ENCODE data around the gene KEAP1. TPM values are rescaled to one million over a fixed set of nuclear protein-coding genes. Genes with fewer than 3 reads are reported as not detected.

KEAP1 gene
- total and polyA plus RNA-seq, 2 of the 13 experiments (the other 11 are each of a cell fraction or from before 2014, with no cell fraction given), result 56.7 to 72.9 TPM

DNA sequence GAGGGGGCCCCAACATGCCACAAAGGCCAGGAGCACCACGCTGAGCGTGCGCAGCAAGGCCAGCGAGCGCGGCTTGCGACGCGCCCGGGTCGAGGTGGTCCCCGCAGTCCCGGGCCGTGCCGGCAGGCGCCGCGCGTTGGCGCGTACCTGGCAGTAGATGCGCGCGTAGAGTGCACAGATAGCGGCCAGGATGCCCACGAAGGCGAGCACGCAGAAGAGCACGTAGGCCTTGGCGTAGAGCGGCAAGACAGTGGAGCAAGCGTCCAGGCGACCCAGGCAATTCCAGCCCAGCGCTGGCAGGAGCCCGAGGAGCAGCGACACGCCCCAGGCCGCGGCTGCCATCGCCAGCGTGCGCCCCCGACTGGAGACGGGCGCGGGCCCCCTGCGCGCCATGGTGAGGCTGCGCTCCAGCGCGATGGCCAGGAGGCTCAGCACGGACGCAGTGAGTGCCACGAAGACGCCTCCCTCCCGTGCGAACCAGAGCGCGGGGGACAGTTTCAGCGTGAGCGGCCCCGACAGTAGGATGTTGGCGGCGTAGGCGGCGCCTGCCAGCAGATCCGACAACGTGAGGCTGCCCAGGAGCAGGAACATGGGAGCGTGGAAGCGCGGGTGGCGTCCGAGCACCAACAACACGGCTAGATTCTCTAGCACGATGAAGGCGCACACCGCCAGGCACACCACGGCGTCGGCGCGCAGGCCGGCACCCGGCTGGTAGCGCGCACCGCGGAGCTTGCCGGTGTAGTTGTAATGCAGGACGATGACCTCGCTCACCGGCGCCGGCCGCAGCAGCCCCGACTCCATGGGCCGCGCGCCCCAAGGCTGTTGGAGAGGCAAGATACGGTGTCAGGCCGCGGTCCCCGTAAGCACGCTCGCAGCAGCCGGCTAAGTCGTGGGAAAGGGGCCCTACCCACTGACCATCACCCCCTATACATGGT is 11.3 kb upstream of the KEAP1 start (continued):
- TF ChIP-seq, protein P1, sequence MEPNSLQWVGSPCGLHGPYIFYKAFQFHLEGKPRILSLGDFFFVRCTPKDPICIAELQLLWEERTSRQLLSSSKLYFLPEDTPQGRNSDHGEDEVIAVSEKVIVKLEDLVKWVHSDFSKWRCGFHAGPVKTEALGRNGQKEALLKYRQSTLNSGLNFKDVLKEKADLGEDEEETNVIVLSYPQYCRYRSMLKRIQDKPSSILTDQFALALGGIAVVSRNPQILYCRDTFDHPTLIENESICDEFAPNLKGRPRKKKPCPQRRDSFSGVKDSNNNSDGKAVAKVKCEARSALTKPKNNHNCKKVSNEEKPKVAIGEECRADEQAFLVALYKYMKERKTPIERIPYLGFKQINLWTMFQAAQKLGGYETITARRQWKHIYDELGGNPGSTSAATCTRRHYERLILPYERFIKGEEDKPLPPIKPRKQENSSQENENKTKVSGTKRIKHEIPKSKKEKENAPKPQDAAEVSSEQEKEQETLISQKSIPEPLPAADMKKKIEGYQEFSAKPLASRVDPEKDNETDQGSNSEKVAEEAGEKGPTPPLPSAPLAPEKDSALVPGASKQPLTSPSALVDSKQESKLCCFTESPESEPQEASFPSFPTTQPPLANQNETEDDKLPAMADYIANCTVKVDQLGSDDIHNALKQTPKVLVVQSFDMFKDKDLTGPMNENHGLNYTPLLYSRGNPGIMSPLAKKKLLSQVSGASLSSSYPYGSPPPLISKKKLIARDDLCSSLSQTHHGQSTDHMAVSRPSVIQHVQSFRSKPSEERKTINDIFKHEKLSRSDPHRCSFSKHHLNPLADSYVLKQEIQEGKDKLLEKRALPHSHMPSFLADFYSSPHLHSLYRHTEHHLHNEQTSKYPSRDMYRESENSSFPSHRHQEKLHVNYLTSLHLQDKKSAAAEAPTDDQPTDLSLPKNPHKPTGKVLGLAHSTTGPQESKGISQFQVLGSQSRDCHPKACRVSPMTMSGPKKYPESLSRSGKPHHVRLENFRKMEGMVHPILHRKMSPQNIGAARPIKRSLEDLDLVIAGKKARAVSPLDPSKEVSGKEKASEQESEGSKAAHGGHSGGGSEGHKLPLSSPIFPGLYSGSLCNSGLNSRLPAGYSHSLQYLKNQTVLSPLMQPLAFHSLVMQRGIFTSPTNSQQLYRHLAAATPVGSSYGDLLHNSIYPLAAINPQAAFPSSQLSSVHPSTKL (CRISPR knock-in tag; IDR thresholded peaks at IDR 0.05), result no peak
- TF ChIP-seq SPEN (CRISPR knock-in tag; IDR thresholded peaks at IDR 0.05; ENCODE audit: low read depth) (no peak), MTA1 (CRISPR knock-in tag; IDR thresholded peaks at IDR 0.05; ENCODE audit: borderline replicate concordance) (0 out of 2 replicates have a peak, but pooled peaks have one; percentile 23), RCOR2 (CRISPR knock-in tag; IDR thresholded peaks at IDR 0.05) (no peak), YEATS4 (CRISPR knock-in tag; IDR thresholded peaks at IDR 0.05; ENCODE audit: borderline replicate concordance) (no peak), ZNF20 (CRISPR knock-in tag; IDR thresholded peaks at IDR 0.05) (no peak), GATAD1 (CRISPR knock-in tag; IDR thresholded peaks at IDR 0.05) (no peak), PAX8 (CRISPR knock-in tag; IDR thresholded peaks at IDR 0.05; ENCODE audit: borderline replicate concordance) (no peak), JARID2 (CRISPR knock-in tag; IDR thresholded peaks at IDR 0.05; ENCODE audit: insufficient replicate concordance) (no peak), THAP11 (CRISPR knock-in tag; IDR thresholded peaks at IDR 0.05) (no peak)
- TF ChIP-seq, protein P2, sequence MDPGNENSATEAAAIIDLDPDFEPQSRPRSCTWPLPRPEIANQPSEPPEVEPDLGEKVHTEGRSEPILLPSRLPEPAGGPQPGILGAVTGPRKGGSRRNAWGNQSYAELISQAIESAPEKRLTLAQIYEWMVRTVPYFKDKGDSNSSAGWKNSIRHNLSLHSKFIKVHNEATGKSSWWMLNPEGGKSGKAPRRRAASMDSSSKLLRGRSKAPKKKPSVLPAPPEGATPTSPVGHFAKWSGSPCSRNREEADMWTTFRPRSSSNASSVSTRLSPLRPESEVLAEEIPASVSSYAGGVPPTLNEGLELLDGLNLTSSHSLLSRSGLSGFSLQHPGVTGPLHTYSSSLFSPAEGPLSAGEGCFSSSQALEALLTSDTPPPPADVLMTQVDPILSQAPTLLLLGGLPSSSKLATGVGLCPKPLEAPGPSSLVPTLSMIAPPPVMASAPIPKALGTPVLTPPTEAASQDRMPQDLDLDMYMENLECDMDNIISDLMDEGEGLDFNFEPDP (CRISPR knock-in tag; conservative IDR thresholded peaks at IDR 0.05), result no peak
- TF ChIP-seq, protein P3, sequence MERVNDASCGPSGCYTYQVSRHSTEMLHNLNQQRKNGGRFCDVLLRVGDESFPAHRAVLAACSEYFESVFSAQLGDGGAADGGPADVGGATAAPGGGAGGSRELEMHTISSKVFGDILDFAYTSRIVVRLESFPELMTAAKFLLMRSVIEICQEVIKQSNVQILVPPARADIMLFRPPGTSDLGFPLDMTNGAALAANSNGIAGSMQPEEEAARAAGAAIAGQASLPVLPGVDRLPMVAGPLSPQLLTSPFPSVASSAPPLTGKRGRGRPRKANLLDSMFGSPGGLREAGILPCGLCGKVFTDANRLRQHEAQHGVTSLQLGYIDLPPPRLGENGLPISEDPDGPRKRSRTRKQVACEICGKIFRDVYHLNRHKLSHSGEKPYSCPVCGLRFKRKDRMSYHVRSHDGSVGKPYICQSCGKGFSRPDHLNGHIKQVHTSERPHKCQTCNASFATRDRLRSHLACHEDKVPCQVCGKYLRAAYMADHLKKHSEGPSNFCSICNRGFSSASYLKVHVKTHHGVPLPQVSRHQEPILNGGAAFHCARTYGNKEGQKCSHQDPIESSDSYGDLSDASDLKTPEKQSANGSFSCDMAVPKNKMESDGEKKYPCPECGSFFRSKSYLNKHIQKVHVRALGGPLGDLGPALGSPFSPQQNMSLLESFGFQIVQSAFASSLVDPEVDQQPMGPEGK (CRISPR knock-in tag; IDR thresholded peaks at IDR 0.05), result no peak
- TF ChIP-seq, protein P4, sequence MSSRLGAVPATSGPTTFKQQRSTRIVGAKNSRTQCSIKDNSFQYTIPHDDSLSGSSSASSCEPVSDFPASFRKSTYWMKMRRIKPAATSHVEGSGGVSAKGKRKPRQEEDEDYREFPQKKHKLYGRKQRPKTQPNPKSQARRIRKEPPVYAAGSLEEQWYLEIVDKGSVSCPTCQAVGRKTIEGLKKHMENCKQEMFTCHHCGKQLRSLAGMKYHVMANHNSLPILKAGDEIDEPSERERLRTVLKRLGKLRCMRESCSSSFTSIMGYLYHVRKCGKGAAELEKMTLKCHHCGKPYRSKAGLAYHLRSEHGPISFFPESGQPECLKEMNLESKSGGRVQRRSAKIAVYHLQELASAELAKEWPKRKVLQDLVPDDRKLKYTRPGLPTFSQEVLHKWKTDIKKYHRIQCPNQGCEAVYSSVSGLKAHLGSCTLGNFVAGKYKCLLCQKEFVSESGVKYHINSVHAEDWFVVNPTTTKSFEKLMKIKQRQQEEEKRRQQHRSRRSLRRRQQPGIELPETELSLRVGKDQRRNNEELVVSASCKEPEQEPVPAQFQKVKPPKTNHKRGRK (CRISPR knock-in tag; IDR thresholded peaks at IDR 0.05), result no peak
- TF ChIP-seq, protein P5, sequence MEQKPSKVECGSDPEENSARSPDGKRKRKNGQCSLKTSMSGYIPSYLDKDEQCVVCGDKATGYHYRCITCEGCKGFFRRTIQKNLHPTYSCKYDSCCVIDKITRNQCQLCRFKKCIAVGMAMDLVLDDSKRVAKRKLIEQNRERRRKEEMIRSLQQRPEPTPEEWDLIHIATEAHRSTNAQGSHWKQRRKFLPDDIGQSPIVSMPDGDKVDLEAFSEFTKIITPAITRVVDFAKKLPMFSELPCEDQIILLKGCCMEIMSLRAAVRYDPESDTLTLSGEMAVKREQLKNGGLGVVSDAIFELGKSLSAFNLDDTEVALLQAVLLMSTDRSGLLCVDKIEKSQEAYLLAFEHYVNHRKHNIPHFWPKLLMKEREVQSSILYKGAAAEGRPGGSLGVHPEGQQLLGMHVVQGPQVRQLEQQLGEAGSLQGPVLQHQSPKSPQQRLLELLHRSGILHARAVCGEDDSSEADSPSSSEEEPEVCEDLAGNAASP (CRISPR knock-in tag; IDR thresholded peaks at IDR 0.05; ENCODE audit: borderline replicate concordance), result no peak
- TF ChIP-seq, protein P6, sequence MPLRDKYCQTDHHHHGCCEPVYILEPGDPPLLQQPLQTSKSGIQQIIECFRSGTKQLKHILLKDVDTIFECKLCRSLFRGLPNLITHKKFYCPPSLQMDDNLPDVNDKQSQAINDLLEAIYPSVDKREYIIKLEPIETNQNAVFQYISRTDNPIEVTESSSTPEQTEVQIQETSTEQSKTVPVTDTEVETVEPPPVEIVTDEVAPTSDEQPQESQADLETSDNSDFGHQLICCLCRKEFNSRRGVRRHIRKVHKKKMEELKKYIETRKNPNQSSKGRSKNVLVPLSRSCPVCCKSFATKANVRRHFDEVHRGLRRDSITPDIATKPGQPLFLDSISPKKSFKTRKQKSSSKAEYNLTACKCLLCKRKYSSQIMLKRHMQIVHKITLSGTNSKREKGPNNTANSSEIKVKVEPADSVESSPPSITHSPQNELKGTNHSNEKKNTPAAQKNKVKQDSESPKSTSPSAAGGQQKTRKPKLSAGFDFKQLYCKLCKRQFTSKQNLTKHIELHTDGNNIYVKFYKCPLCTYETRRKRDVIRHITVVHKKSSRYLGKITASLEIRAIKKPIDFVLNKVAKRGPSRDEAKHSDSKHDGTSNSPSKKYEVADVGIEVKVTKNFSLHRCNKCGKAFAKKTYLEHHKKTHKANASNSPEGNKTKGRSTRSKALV (CRISPR knock-in tag; IDR thresholded peaks at IDR 0.05), result peak; percentile 98

All from HepG2 (cell line).